GM12872 (cell line): ENCODE results near the gene CAV1.

Source experiments
- TF ChIP-seq, protein P1 (sequence below): IDR thresholded peaks from 3 replicates; pipeline ENCODE4 v1.5.1; 2011; ENCODE audit warnings: low read depth, mild to moderate bottlenecking, low read length, moderate library complexity; ENCODE audit not compliant: insufficient read depth

Gene CAV1

DNA sequence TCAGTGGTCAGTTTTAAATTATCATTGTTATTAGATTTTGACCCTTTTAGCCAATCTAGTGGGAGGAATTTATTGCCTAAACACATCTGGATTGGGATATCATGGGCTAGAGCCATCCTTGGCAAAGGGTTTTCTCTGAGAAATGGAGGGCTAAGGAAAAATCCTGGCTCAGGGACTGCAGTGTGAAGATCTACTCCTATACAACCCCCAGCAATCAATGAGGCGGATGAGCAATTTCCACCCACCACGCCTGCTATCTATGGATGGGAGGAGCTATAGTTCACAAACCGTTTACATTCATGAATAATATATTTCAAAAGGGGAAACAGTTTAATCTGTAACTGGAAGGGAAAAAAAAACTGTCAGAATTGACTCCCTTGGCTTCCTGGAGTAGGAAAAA, 2.7 kb downstream of the CAV1 start:
- TF ChIP-seq, protein P1, sequence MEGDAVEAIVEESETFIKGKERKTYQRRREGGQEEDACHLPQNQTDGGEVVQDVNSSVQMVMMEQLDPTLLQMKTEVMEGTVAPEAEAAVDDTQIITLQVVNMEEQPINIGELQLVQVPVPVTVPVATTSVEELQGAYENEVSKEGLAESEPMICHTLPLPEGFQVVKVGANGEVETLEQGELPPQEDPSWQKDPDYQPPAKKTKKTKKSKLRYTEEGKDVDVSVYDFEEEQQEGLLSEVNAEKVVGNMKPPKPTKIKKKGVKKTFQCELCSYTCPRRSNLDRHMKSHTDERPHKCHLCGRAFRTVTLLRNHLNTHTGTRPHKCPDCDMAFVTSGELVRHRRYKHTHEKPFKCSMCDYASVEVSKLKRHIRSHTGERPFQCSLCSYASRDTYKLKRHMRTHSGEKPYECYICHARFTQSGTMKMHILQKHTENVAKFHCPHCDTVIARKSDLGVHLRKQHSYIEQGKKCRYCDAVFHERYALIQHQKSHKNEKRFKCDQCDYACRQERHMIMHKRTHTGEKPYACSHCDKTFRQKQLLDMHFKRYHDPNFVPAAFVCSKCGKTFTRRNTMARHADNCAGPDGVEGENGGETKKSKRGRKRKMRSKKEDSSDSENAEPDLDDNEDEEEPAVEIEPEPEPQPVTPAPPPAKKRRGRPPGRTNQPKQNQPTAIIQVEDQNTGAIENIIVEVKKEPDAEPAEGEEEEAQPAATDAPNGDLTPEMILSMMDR, result no peak

DNA sequence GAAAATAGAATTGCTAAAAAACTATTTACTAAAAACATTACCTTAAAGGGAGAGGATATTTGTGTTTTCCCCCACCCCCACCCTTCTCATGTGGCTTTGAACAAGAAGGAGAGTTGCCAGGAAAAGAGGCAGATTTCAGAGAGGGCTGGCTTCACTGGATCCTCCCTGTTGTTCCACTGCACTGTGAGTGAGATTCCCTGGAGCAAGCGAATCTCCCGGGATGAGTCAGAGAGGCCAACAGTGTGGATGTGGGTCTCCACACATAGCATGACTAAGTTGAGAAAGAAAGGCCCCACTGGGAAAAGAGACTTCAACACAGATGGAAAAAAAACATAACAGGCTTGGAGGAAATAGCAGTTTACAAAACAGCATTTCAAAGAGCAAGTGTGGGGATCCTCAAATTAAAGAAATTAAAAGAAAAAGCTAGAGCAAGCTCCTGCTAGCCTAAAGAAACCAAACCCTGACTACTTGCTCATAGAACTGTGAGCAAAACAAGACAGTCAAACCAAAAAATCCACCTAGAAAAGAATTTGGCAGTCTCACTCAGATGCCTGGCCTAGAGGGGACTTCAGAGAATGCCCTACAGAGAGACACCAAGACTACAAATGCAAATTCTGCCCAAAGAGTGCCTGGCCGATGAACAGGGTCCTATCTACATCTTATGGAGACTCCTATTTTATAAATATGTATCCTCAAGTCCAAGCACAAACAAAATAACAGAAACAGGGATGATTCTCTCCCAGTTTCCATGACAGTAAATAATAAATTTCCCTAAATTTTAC, 3.4 kb downstream of the CAV1 start:
- TF ChIP-seq, protein P1, result no peak

DNA sequence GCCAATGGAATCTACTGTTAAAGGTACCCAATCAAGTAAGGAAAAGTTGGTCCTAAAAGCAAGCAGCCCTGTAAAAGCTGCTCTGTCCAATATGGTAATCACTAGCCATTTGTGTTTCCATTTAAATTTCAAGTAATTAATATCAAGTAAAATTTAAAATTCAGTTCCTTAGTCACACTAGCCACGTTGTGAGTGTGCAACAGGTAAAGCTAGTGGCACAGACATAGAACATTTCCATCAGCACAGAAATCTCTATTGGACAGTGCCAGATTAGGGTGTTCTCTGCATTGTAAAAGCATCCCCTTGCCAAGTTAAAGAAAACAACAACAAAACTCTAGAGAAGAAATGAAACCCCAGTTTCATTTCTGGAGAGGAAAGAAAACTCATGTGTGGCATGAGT, 4.4 kb downstream of the CAV1 start:
- TF ChIP-seq, protein P1, result no peak

DNA sequence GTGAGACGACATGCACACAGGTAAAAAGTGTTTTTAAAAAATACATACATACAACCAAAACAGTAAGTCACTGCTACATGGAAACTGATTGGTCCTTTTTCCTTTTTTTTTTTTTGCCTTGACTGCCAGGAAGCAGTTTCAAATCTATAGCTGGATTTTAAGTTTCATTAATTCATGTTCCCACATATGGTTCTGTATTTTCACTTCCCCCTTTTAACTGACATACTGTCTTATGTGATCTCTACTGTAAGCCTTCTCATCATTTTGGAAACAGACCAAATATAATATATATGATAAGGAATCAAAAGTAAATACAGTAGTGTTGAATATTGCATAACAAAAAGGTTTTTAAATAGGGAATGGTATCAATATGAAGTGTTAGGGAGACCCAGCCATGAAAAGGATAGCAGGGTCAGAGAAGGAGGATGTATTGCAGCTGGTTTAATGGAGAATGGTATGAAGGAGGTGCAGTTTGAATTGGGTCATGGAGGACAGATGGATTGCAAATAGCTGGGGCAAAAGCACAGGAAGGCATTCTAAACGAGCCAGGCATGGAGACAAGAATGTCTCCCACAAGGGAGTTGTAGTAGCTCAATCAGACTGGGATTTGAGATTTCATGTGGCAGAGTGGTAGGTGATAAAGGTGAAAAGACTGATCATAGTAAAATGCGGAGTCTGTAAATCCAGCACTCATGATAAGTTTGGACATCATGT, 5.4 kb downstream of the CAV1 start:
- TF ChIP-seq, protein P1, result no peak

DNA sequence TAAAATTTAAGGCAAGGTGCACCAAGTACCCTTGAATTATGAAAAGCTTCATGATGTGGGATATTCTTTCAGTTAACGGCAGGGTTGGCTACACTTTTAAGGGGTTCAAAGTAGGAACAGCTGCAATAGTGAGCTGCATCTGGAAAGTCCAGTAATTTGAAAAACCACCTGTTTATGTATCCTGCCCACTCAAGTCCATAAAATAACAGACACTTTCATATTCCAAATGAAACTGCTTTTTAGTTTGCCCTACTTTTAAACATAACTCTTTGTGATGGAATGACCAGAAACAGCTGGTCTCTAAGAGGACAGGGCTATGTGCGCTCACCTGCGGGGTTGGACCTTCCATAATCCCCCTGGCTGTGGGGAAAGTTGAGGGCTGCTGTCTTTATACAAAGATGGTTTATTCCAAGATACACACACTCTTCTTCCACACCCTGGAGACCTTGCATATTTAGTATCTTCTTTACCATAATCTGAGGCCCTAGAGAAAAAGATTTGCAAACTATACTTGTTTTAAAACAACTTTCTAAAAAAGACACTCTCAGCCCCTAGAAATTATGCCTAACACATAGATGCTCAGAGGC, 7.4 kb downstream of the CAV1 start:
- TF ChIP-seq, protein P1, result no peak

DNA sequence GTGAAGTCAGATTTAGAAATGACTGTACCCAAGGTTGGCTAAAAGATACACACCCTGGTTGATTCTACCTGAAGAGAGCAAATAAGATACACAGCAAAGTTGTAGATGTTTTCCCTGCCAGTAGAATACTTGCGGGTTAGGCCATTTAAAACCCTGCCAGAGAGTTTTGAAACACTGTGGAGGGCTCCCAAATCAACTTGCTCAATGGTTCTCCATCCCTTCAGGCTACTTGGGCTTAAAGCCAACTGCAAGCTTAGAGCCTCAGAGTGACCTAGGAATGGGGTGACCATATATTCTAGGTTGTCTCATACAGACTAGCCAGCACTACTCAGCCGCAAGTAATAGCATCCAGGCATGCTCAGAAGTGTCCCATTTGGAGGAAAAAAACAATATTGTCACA, 10.0 kb downstream of the CAV1 start:
- TF ChIP-seq, protein P1, result no peak

DNA sequence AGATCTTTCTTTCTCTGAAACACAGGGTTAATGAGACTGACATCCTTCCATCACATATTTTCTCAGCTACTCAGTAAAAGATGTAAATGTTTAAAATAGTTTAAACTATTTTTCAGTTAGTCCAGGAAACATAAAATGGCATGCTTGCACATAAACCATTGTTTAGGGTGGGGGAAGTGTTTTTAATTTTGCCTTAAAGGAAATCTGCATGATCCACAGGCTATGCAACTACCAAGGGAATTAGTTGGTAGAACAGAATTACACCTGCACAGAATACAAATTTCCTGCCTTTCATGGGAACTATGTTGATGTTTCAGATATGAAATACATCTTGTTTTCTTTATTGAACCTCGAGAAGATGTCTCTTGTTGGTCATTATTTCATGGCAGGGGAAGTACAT, 10.6 kb downstream of the CAV1 start:
- TF ChIP-seq, protein P1, result no peak
